GM23338 (cell line): Measurements from ENCODE around the gene HS6ST3. TPM values are rescaled to one million over a fixed set of nuclear protein-coding genes. Genes with fewer than 3 reads are reported as not detected.

Source experiments
- ATAC-seq: fragments of 200-7000 bp; cut with Tn5 transposase; 3 replicates; pipeline ENCODE4 v1.9.1; 2020
- DNase-seq: peaks from one replicate; pipeline ENCODE4 v3.0.0-alpha.2; 2015; ENCODE audit warnings: low spot score
- H2AFZ ChIP-seq: fragments of 200-600 bp; sonication (generic); 2 replicates; pipeline ENCODE4 v1.8.0; 2016; ENCODE audit warnings: antibody characterized with exemption, mild to moderate bottlenecking, moderate library complexity
- H3F3A ChIP-seq: fragments of 200-600 bp; sonication (generic); replicated peaks from 2 replicates; pipeline ENCODE4 v1.8.0; 2017; ENCODE audit warnings: antibody characterized with exemption, mixed run types, low read depth
- H3K27ac ChIP-seq: fragments of 200-600 bp; sonication (generic); 2 replicates; pipeline ENCODE4 v1.6.1; 2016; ENCODE audit warnings: low read depth
- H3K27me3 ChIP-seq: fragments of 200-600 bp; sonication (generic); 2 replicates; pipeline ENCODE4 v1.8.0; 2016; ENCODE audit warnings: mild to moderate bottlenecking, mixed run types, moderate library complexity; ENCODE audit not compliant: insufficient read depth
- H3K36me3 ChIP-seq: fragments of 200-600 bp; sonication (generic); 2 replicates; pipeline ENCODE4 v1.8.0; 2016; ENCODE audit warnings: mild to moderate bottlenecking; ENCODE audit not compliant: insufficient read depth
- H3K4me1 ChIP-seq: fragments of 200-600 bp; sonication (generic); 2 replicates; pipeline ENCODE4 v1.8.0; 2016; ENCODE audit warnings: mild to moderate bottlenecking, moderate library complexity; ENCODE audit not compliant: insufficient read depth
- H3K4me2 ChIP-seq: fragments of 200-600 bp; sonication (generic); 2 replicates; pipeline ENCODE4 v1.7.1; 2017; ENCODE audit warnings: mixed run types
- H3K4me3 ChIP-seq: fragments of 200-600 bp; sonication (generic); 2 replicates; pipeline ENCODE4 v1.6.1; 2016; ENCODE audit warnings: mixed run types
- H3K79me2 ChIP-seq: fragments of 200-600 bp; sonication (generic); replicated peaks from 2 replicates; pipeline ENCODE4 v1.8.0; 2017; ENCODE audit warnings: mild to moderate bottlenecking; ENCODE audit not compliant: insufficient read depth
- H3K9me2 ChIP-seq: fragments of 200-600 bp; sonication (generic); 2 replicates; pipeline ENCODE4 v1.8.0; 2017; ENCODE audit not compliant: insufficient read depth
- H4K20me1 ChIP-seq: fragments of 200-600 bp; sonication (generic); replicated peaks from 2 replicates; pipeline ENCODE4 v1.8.0; 2017; ENCODE audit warnings: mild to moderate bottlenecking; ENCODE audit not compliant: insufficient read depth
- H3K27ac Mint-ChIP-seq: 2 replicates; pipeline ENCODE4 v1.8.0; 2020; ENCODE audit warnings: inconsistent platforms, mild to moderate bottlenecking, moderate library complexity, mixed read lengths
- H3K27me3 Mint-ChIP-seq: 3 replicates; pipeline ENCODE4 v1.8.0; 2022; ENCODE audit warnings: low read depth, mild to moderate bottlenecking, moderate library complexity, mixed read lengths, inconsistent platforms; ENCODE audit not compliant: insufficient read depth, poor library complexity
- H3K36me3 Mint-ChIP-seq: 3 replicates; pipeline ENCODE4 v1.8.0; 2021; ENCODE audit warnings: low read depth, mild to moderate bottlenecking, inconsistent platforms, moderate library complexity, mixed read lengths
- H3K4me1 Mint-ChIP-seq: 3 replicates; pipeline ENCODE4 v1.8.0; 2020; ENCODE audit warnings: mild to moderate bottlenecking, inconsistent platforms, mixed read lengths
- H3K4me3 Mint-ChIP-seq: 3 replicates; pipeline ENCODE4 v1.8.0; 2021; ENCODE audit warnings: moderate library complexity, mild to moderate bottlenecking, inconsistent platforms, mixed read lengths
- H3K9me3 Mint-ChIP-seq: 3 replicates; pipeline ENCODE4 v1.8.0; 2020; ENCODE audit warnings: moderate library complexity, mild to moderate bottlenecking, inconsistent platforms, mixed read lengths
- CREB1 ChIP-seq: fragments of 250-450 bp; sonication (Bioruptor Pico); IDR thresholded peaks from 2 replicates; pipeline ENCODE4 v1.5.0; 2020; ENCODE audit warnings: low read depth, mild to moderate bottlenecking, moderate library complexity
- EZH2 ChIP-seq: fragments of 200-600 bp; sonication (generic); IDR thresholded peaks from one replicate; pipeline ENCODE4 v1.8.0; 2017; ENCODE audit warnings: antibody characterized with exemption, mild to moderate bottlenecking, low read depth; ENCODE audit not compliant: unreplicated experiment
- EZH2phosphoT487 ChIP-seq: fragments of 200-600 bp; sonication (generic); IDR thresholded peaks from one replicate; pipeline ENCODE4 v1.8.1; 2018; ENCODE audit warnings: antibody characterized with exemption; ENCODE audit not compliant: unreplicated experiment
- NANOG ChIP-seq: IDR thresholded peaks from 2 replicates; pipeline ENCODE4 v1.6.1; 2016; ENCODE audit warnings: antibody characterized with exemption, borderline replicate concordance
- STAT1 ChIP-seq: IDR thresholded peaks from one replicate; pipeline ENCODE4 v1.6.1; 2016; ENCODE audit warnings: antibody characterized with exemption; ENCODE audit not compliant: unreplicated experiment
- ZNF114 ChIP-seq: fragments of 250-450 bp; sonication (Bioruptor Pico); IDR thresholded peaks from 2 replicates; pipeline ENCODE4 v1.5.0; 2020; ENCODE audit warnings: mild to moderate bottlenecking, moderate library complexity
- ZNF331 ChIP-seq: fragments of 250-450 bp; sonication (Bioruptor Pico); IDR thresholded peaks from 2 replicates; pipeline ENCODE4 v1.5.0; 2020; ENCODE audit warnings: low read depth, mild to moderate bottlenecking, moderate library complexity
- polyA plus RNA-seq: library from polyadenylated mRNA; unstranded; fragments of >200 nt; fragmentation: Nextera tagmentation; extraction: Ambion mirVana; gene quantifications from 2 replicates; pipeline ENCODE4 v1.2.1, GENCODE V29; 2016
- total RNA-seq: library from RNA; depleted of rRNA; stranded (reverse); fragments of >200 nt; shearing (Covaris generic); gene quantifications from 2 replicates; pipeline ENCODE4 v1.2.3, GENCODE V29; 2014
- TF ChIP-seq, protein P1 (sequence below): IDR thresholded peaks from one replicate; pipeline ENCODE4 v1.6.1; 2018; ENCODE audit warnings: antibody characterized with exemption; ENCODE audit not compliant: unreplicated experiment
- TF ChIP-seq, protein P2 (sequence below): IDR thresholded peaks from 2 replicates; pipeline ENCODE4 v1.6.1; 2016; ENCODE audit warnings: antibody characterized with exemption
- TF ChIP-seq, protein P3 (sequence below), 2 experiments: fragments of 200-600 bp in 1 of 2; sonication (generic) in 1 of 2; conservative IDR thresholded peaks; 2 replicates each; pipeline versions ENCODE4 v1.5.1 to v1.6.1; 2016 to 2017; ENCODE audit warnings: antibody characterized with exemption in 2 of 2, low read depth in 2 of 2, mild to moderate bottlenecking in 2 of 2, moderate library complexity in 1 of 2

HS6ST3 gene
- total and polyA plus RNA-seq, 2 experiments from 2014 or later, result 0.52 to 0.80 TPM

DNA sequence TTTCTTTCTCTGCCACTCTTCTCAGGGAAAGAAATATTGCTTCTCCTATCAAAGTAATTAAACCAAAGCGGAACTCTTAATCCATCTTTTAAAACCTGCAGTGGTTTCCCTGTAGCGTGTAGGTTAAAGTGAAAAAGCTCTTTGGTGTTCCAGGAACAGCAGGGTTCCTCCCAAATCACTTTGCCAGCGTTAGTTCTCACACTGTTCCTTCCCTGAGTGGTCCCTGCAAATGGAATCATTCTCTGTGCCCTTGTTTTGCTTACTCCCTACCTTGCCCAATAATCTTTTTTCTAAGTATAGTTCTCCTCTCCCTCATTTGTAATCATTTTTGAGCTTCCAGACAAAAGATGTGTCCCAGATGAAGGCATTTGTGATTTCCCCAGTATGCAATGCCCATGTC is 207.5 kb downstream of the HS6ST3 start:
- Mint-ChIP-seq H3K36me3 (peaks cover 11% of the 10 kb centered on the region), H3K27me3 (peaks cover 2% of the 10 kb centered on the region), H3K9me3 (peaks cover 10% of the 10 kb centered on the region), H3K4me3 (no peak overlapping the region), H3K27ac (peak overlapping the region; percentile 46; the same call in 1 of the 2 replicates), H3K4me1 (peaks cover 43% of the 10 kb centered on the region)
- H3F3A ChIP-seq, result no peaks in the 10 kb centered on the region
- H3K79me2 ChIP-seq, result no peaks in the 10 kb centered on the region
- no peak overlapping the region for H3K27ac ChIP-seq
- TF ChIP-seq, protein P1, sequence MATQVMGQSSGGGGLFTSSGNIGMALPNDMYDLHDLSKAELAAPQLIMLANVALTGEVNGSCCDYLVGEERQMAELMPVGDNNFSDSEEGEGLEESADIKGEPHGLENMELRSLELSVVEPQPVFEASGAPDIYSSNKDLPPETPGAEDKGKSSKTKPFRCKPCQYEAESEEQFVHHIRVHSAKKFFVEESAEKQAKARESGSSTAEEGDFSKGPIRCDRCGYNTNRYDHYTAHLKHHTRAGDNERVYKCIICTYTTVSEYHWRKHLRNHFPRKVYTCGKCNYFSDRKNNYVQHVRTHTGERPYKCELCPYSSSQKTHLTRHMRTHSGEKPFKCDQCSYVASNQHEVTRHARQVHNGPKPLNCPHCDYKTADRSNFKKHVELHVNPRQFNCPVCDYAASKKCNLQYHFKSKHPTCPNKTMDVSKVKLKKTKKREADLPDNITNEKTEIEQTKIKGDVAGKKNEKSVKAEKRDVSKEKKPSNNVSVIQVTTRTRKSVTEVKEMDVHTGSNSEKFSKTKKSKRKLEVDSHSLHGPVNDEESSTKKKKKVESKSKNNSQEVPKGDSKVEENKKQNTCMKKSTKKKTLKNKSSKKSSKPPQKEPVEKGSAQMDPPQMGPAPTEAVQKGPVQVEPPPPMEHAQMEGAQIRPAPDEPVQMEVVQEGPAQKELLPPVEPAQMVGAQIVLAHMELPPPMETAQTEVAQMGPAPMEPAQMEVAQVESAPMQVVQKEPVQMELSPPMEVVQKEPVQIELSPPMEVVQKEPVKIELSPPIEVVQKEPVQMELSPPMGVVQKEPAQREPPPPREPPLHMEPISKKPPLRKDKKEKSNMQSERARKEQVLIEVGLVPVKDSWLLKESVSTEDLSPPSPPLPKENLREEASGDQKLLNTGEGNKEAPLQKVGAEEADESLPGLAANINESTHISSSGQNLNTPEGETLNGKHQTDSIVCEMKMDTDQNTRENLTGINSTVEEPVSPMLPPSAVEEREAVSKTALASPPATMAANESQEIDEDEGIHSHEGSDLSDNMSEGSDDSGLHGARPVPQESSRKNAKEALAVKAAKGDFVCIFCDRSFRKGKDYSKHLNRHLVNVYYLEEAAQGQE, result no peak
- TF ChIP-seq EZH2phosphoT487 (no peak), ZNF114 (no peak), EZH2 (no peak)
- H3K4me1 ChIP-seq, result peaks cover 46% of the 10 kb centered on the region
- H3K9me2 ChIP-seq, result peaks cover 5% of the 10 kb centered on the region; the same call in 1 of the 2 replicates
- H3K36me3 ChIP-seq, result no peaks in the 10 kb centered on the region
- peak overlapping the region; percentile 28; the same call in 1 of the 2 replicates for H3K4me2 ChIP-seq
- H3K4me3 ChIP-seq, result no peak overlapping the region
- H4K20me1 ChIP-seq, result no peaks in the 10 kb centered on the region
- H3K27me3 ChIP-seq, result no peaks in the 10 kb centered on the region
- ATAC-seq (peak; percentile 26), DNase-seq (peak; percentile 14)
- H2AFZ ChIP-seq, result no peak overlapping the region

DNA sequence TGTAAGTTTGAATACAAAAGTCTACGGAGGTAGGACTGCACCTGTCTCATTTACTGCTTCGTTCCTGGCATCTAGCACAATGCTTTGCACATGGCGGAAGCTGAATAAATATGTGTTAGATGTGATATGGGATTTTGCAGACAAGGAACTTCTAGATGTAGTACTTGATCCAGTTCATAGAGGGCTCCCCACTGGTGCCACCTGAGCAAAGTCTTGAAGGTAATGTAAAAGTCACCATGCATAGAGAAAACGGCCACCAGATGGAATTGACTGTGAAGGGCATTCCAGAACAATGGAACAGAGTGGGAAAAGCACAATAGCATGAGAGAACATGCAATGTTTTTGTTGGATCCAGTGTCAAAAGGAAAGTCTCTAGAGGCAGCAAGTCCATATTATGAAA is 209.3 kb downstream of the HS6ST3 start:
- H3K36me3 ChIP-seq, result no peaks in the 10 kb centered on the region
- no peaks in the 10 kb centered on the region for H4K20me1 ChIP-seq
- H3K4me1 ChIP-seq, result peaks cover 47% of the 10 kb centered on the region
- peaks cover 5% of the 10 kb centered on the region; the same call in 1 of the 2 replicates for H3K9me2 ChIP-seq
- Mint-ChIP-seq H3K27me3 (peaks cover 2% of the 10 kb centered on the region), H3K9me3 (peaks cover 10% of the 10 kb centered on the region), H3K4me3 (no peak overlapping the region), H3K36me3 (peaks cover 11% of the 10 kb centered on the region), H3K27ac (no peak overlapping the region), H3K4me1 (peaks cover 34% of the 10 kb centered on the region)
- H3K4me2 ChIP-seq, result no peak overlapping the region
- no peaks in the 10 kb centered on the region for H3K27me3 ChIP-seq
- H3K27ac ChIP-seq, result no peak overlapping the region
- no peaks in the 10 kb centered on the region for H3K79me2 ChIP-seq
- no peaks in the 10 kb centered on the region for H3F3A ChIP-seq
- DNase-seq (no peak), ATAC-seq (no peak)
- H2AFZ ChIP-seq, result no peak overlapping the region
- H3K4me3 ChIP-seq, result no peak overlapping the region
- TF ChIP-seq ZNF114, result no peak
- TF ChIP-seq STAT1, result no peak
- no peak for TF ChIP-seq CREB1 (CRISPR knock-in tag)
- no peak for TF ChIP-seq EZH2phosphoT487
- TF ChIP-seq ZNF331 (CRISPR knock-in tag), result no peak
- TF ChIP-seq, protein P2, sequence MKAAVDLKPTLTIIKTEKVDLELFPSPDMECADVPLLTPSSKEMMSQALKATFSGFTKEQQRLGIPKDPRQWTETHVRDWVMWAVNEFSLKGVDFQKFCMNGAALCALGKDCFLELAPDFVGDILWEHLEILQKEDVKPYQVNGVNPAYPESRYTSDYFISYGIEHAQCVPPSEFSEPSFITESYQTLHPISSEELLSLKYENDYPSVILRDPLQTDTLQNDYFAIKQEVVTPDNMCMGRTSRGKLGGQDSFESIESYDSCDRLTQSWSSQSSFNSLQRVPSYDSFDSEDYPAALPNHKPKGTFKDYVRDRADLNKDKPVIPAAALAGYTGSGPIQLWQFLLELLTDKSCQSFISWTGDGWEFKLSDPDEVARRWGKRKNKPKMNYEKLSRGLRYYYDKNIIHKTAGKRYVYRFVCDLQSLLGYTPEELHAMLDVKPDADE, result no peak
- TF ChIP-seq, protein P3, sequence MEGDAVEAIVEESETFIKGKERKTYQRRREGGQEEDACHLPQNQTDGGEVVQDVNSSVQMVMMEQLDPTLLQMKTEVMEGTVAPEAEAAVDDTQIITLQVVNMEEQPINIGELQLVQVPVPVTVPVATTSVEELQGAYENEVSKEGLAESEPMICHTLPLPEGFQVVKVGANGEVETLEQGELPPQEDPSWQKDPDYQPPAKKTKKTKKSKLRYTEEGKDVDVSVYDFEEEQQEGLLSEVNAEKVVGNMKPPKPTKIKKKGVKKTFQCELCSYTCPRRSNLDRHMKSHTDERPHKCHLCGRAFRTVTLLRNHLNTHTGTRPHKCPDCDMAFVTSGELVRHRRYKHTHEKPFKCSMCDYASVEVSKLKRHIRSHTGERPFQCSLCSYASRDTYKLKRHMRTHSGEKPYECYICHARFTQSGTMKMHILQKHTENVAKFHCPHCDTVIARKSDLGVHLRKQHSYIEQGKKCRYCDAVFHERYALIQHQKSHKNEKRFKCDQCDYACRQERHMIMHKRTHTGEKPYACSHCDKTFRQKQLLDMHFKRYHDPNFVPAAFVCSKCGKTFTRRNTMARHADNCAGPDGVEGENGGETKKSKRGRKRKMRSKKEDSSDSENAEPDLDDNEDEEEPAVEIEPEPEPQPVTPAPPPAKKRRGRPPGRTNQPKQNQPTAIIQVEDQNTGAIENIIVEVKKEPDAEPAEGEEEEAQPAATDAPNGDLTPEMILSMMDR (conservative IDR thresholded peaks at IDR 0.05; ENCODE audit: low read depth in 2 of 2), result no peak; a peak in 2 of 4 replicates
- no peak for TF ChIP-seq NANOG
